K562 (cell line): ENCODE data around the gene USP2. TPM values are rescaled to one million over a fixed set of nuclear protein-coding genes. Genes with fewer than 3 reads are reported as not detected.

Source experiments
- ATAC-seq: fragments of 200-7000 bp; cut with Tn5 transposase; 3 replicates; pipeline ENCODE4 v1.9.1; 2020; ENCODE audit warnings: moderate library complexity
- BruUV-seq: library from RNA; stranded (reverse); fragments of 400-500 nt; replicated peaks from 2 replicates; lab custom pipeline; 2021; lab: Mats Ljungman, UMichigan
- CTCF ChIA-PET: fragments of 300-600 bp; formaldehyde crosslinking; extraction: SDS; loops from one replicate; lab custom pipeline; 2021; ENCODE audit warnings: low intra/inter-chr PET ratio; lab: Yijun Ruan, JAX
- POLR2A ChIA-PET: fragments of 300-600, 350-650 bp; sonication (Branson Sonifier 250); formaldehyde crosslinking; extraction: SDS; loops from one replicate; lab custom pipeline; 2021; ENCODE audit warnings: antibody characterized with exemption, inconsistent platforms; lab: Yijun Ruan, JAX
- DNase-seq, 4 experiments: peaks; one replicate each; pipeline versions ENCODE4 v3.0.0 to v3.0.0-alpha.2; 2011 to 2018; ENCODE audit warnings: low spot score in 3 of 4, mixed read lengths in 3 of 4; ENCODE audit errors: extremely low read depth in 1 of 4
- FAIRE-seq: peaks from 2 replicates; lab custom pipeline; 2011; peaks lifted over from hg19 to GRCh38; lab: Jason Lieb, UNC
- H2AFZ ChIP-seq: 2 replicates; pipeline ENCODE4 v1.6.0; 2011; ENCODE audit warnings: low read depth, low read length, control low read depth, inconsistent platforms
- H3K27ac ChIP-seq: fragments of 200-600 bp; 3 replicates; pipeline ENCODE4 v1.8.0; 2011; ENCODE audit warnings: low read depth, mild to moderate bottlenecking, control low read depth, inconsistent platforms, low read length, moderate library complexity, mixed read lengths; ENCODE audit errors: extremely low read depth
- H3K27me3 ChIP-seq, 2 experiments: fragments of 300-600 bp in 1 of 2; 2 replicates in 1 of 2; 3 replicates in 1 of 2; pipeline versions ENCODE4 v1.6.0 to v1.8.0; 2011; ENCODE audit warnings: inconsistent platforms in 2 of 2, low read length in 2 of 2, mild to moderate bottlenecking in 1 of 2, mixed read lengths in 1 of 2, moderate library complexity in 1 of 2; ENCODE audit not compliant: control insufficient read depth in 2 of 2, insufficient read depth in 2 of 2
- H3K36me3 ChIP-seq: fragments of 300-600 bp; 3 replicates; pipeline ENCODE4 v1.8.0; 2011; ENCODE audit warnings: mild to moderate bottlenecking, low read length, inconsistent platforms; ENCODE audit not compliant: control insufficient read depth, insufficient read depth
- H3K4me1 ChIP-seq, 2 experiments: fragments of 200-600 bp in 1 of 2; replicated peaks in 1 of 2; 2 replicates in 1 of 2; 3 replicates in 1 of 2; pipeline versions ENCODE4 v1.5.1 to v1.8.0; 2011; ENCODE audit warnings: inconsistent platforms in 2 of 2, low read length in 2 of 2, mild to moderate bottlenecking in 1 of 2, mixed read lengths in 1 of 2, moderate library complexity in 1 of 2; ENCODE audit not compliant: control insufficient read depth in 2 of 2, insufficient read depth in 2 of 2
- H3K4me2 ChIP-seq: 2 replicates; pipeline ENCODE4 v1.6.1; 2011; ENCODE audit warnings: low read length, control low read depth, inconsistent platforms, mixed read lengths; ENCODE audit not compliant: insufficient read depth
- H3K4me3 ChIP-seq: fragments of 200-600 bp; sonication (generic), shearing (Covaris generic); 2 replicates; pipeline ENCODE4 v1.5.1; 2016; ENCODE audit warnings: control low read depth, inconsistent platforms
- H3K79me2 ChIP-seq: fragments of 200-600 bp; 3 replicates; pipeline ENCODE4 v1.8.0; 2011; ENCODE audit warnings: low read length, inconsistent platforms; ENCODE audit not compliant: control insufficient read depth, insufficient read depth
- H3K9ac ChIP-seq, 2 experiments: 2 replicates each; pipeline versions ENCODE4 v1.6.0 to v1.6.1; 2011; ENCODE audit warnings: low read depth in 2 of 2, low read length in 2 of 2, control low read depth in 1 of 2, inconsistent platforms in 1 of 2, mild to moderate bottlenecking in 1 of 2, mixed read lengths in 1 of 2; ENCODE audit not compliant: insufficient read depth in 1 of 2
- H3K9me1 ChIP-seq: one replicate; pipeline ENCODE4 v1.6.0; 2011; ENCODE audit warnings: inconsistent platforms, mild to moderate bottlenecking, low read length, moderate library complexity; ENCODE audit not compliant: control insufficient read depth, insufficient read depth
- H3K9me3 ChIP-seq: replicated peaks from 2 replicates; pipeline ENCODE4 v1.5.1; 2011; ENCODE audit warnings: low read depth, low read length, inconsistent platforms; ENCODE audit not compliant: control insufficient read depth, insufficient read depth
- H4K20me1 ChIP-seq: replicated peaks from 2 replicates; pipeline ENCODE4 v1.6.1; 2011; ENCODE audit warnings: low read length, inconsistent platforms, mixed read lengths; ENCODE audit not compliant: control insufficient read depth, insufficient read depth
- BHLHE40 ChIP-seq: IDR thresholded peaks from 2 replicates; pipeline ENCODE4 v1.6.1; 2011; ENCODE audit warnings: low read length, improper control_type of control experiment
- BRF2 ChIP-seq: IDR thresholded peaks from 3 replicates; pipeline ENCODE4 v1.6.1; 2011; ENCODE audit warnings: borderline replicate concordance, mild to moderate bottlenecking; ENCODE audit not compliant: insufficient read length, insufficient read depth
- CREB1 ChIP-seq, 2 experiments: sonication (generic) in 1 of 2; formaldehyde crosslinking in 1 of 2; IDR thresholded peaks; 2 replicates each; pipeline versions ENCODE4 v1.6.1 to v1.8.0; 2012 to 2022; ENCODE audit warnings: inconsistent platforms in 1 of 2, mild to moderate bottlenecking in 1 of 2, missing genetic modification reagents in 1 of 2, moderate library complexity in 1 of 2
- CREM ChIP-seq: IDR thresholded peaks from 2 replicates; pipeline ENCODE4 v1.6.1; 2014; ENCODE audit warnings: antibody characterized with exemption, low read depth
- E2F3 ChIP-seq: fragments of 250-450 bp; sonication (Bioruptor Pico); IDR thresholded peaks from 2 replicates; pipeline ENCODE4 v1.4.0; 2020; ENCODE audit warnings: mild to moderate bottlenecking
- E2F6 ChIP-seq, 2 experiments: IDR thresholded peaks; 2 replicates each; pipeline ENCODE4 v1.6.1; 2011; ENCODE audit warnings: borderline replicate concordance in 1 of 2, control low read depth in 1 of 2, low read depth in 1 of 2, low read length in 1 of 2, mild to moderate bottlenecking in 1 of 2, mixed read lengths in 1 of 2, moderate library complexity in 1 of 2; ENCODE audit not compliant: insufficient read depth in 1 of 2, insufficient read length in 1 of 2, poor library complexity in 1 of 2, severe bottlenecking in 1 of 2; ENCODE audit errors: extremely low read depth in 1 of 2
- ETV5 ChIP-seq: sonication (generic); formaldehyde crosslinking; IDR thresholded peaks from 2 replicates; pipeline ENCODE4 v1.4.0; 2020; ENCODE audit warnings: low read depth, mild to moderate bottlenecking, missing genetic modification reagents
- NFYB ChIP-seq: IDR thresholded peaks from 2 replicates; pipeline ENCODE4 v1.6.1; 2011; ENCODE audit warnings: mild to moderate bottlenecking, moderate library complexity; ENCODE audit not compliant: insufficient read length; ENCODE audit errors: extremely low read depth
- WHSC1 ChIP-seq: IDR thresholded peaks from one replicate; pipeline ENCODE4 v1.6.1; 2012; ENCODE audit warnings: low read length, control low read depth, inconsistent platforms
- WGBS: fragments of 100-300 bp; shearing (Covaris generic); methylation state at CpG from one replicate; pipeline ENCODE4 v1.1.6; 2016; ENCODE audit warnings: low coverage, mixed read lengths; ENCODE audit not compliant: insufficient coverage; ENCODE audit errors: missing lambda C conversion rate; 5-methylcytosine and 5-hydroxymethylcytosine counted together
- in situ Hi-C: fragments of 300-500 bp; cut with MboI; formaldehyde crosslinking; loops from 4 replicates; pipeline ENCODE4 v1.15.0; 2018; ENCODE audit warnings: inconsistent platforms, mixed read lengths
- intact Hi-C: fragments of 100-400 bp; cut with micrococcal nuclease; formaldehyde crosslinking; loops from 2 replicates; pipeline ENCODE4 v1.14.2; 2022
- polyA plus RNA-seq, 8 experiments: library from polyadenylated mRNA; depleted of rRNA in 4 of 8; stranded (reverse) in 5 of 8; unstranded in 3 of 8; fragments of >200 nt; fragmentation: Nextera tagmentation in 2 of 8; fragmentation: Illumina TruSeq in 1 of 8; extraction: Ambion mirVana in 2 of 8; extraction: Trizol in 1 of 8; gene quantifications; 2 replicates each; pipeline versions ENCODE4 v1.2.1 to v1.2.3, GENCODE V29; 2011 to 2014; ENCODE audit warnings: inconsistent platforms in 1 of 8, missing spikeins in 1 of 8
- total RNA-seq, 7 experiments: library from RNA; depleted of rRNA in 6 of 7; stranded (reverse); fragments of >200 nt in 6 of 7; fragmentation: Illumina TruSeq in 2 of 7; extraction: Trizol in 2 of 7; gene quantifications; 2 replicates each; pipeline versions ENCODE4 v1.2.1 to v1.2.3, GENCODE V29; 2011 to 2021; ENCODE audit warnings: low replicate concordance in 1 of 7

USP2 gene
- total and polyA plus RNA-seq, 9 of the 15 experiments (the other 6 are each of a cell fraction or from before 2014, with no cell fraction given): 2.8 to 16.9 (median 3.9) TPM

- ChIA-PET POLR2A (interaction anchor here (0.8 to 3.7 kb wide), 6 partner anchors 9 to 283 kb away, joined by 3 to 24 read pairs (median 4); no protein-coding TSS in a partner anchor), CTCF (interaction anchor here (1.5 to 5.9 kb wide), 2 partner anchors 17 to 19 kb away, joined by 3 to 41 read pairs; no protein-coding TSS in a partner anchor)
- no TSS peak for BruUV-seq
- peak; percentile 74 for FAIRE-seq
- Histone ChIP-seq H3K36me3 (peaks cover 24% of the 10 kb centered on the region; the same call in 1 of the 3 replicates), H3K9me1 (no peaks in the 10 kb centered on the region), H3K4me3 (no peak overlapping the region), H3K9ac (peak overlapping the region in 1 of 2 experiments; percentile 79; a peak in 2 of 4 replicates), H4K20me1 (peaks cover 5% of the 10 kb centered on the region; the same call in 1 of the 2 replicates), H3K4me1 (peaks cover 67 to 82% of the 10 kb centered on the region in 2 experiments), H3K27ac (0 out of 3 replicates have a peak overlapping the region, but pooled peaks have one; percentile 2), H3K4me2 (no peak overlapping the region; the same call in 1 of the 2 replicates), H3K27me3 (no peaks in the 10 kb centered on the region), H3K79me2 (peaks cover 20% of the 10 kb centered on the region), H2AFZ (no peak overlapping the region), H3K9me3 (no peaks in the 10 kb centered on the region)
- peak; percentile 13; the same call in 2 of the 3 replicates for ATAC-seq
- WGBS: 58% methylated on average over 13 of the region's 14 CpGs
- DNase-seq: peak; percentile 56 to 60 (median 59)
- TF ChIP-seq CREM (peak; percentile 55), BRF2 (no peak), E2F3 (CRISPR knock-in tag) (no peak), BHLHE40 (0 out of 2 replicates have a peak, but pooled peaks have one; percentile 6), E2F6 (IDR thresholded peaks at IDR 0.05; ENCODE audit: borderline replicate concordance in 1 of 2, extremely low read depth in 1 of 2, insufficient read depth in 1 of 2, insufficient read length in 1 of 2, low read depth in 1 of 2, low read length in 1 of 2, poor library complexity in 1 of 2, severe bottlenecking in 1 of 2) (peak in 1 of 2 experiments; percentile 75), NFYB (peak; percentile 67), WHSC1 (no peak), CREB1 (IDR thresholded peaks at IDR 0.05) (peak; percentile 16; the same call in 1 of the 2 replicates), CREB1 (CRISPR knock-in tag; IDR thresholded peaks at IDR 0.05) (no peak), ETV5 (CRISPR knock-in tag) (no peak)
- intact Hi-C loops: loop anchor here (2.0 to 5.0 kb wide), 2 partner anchors 53 to 268 kb away; partner anchors contain the start of gene C2CD2L
- in situ Hi-C loops: no loop called here
Observed at GRCh38 chr11:119375337-119376196, 5.9 kb downstream of the USP2 start.
